Measurements from ENCODE around the gene TST. TPM values are rescaled to one million over a fixed set of nuclear protein-coding genes. Genes with fewer than 3 reads are reported as not detected.

TST gene
- total RNA-seq, 1 experiment from 2014 or later: 16.2 TPM

- ChIA-PET CTCF (interaction anchor here (0.6 to 1.4 kb wide), 4 partner anchors 39 to 110 kb away, joined by 3 to 4 read pairs (median 4); no protein-coding TSS in a partner anchor), POLR2A (no interaction called here)
- no peaks in the 10 kb centered on the region for H3K4me1 Mint-ChIP-seq (ENCODE audit: insufficient read depth, unreplicated experiment)
- H3K9me3 Mint-ChIP-seq (ENCODE audit: unreplicated experiment): no peaks in the 10 kb centered on the region
- intact Hi-C loops (cut with micrococcal nuclease): no loop called here
- DNase-seq (ENCODE audit: unreplicated experiment): no peak
- TF ChIP-seq, protein P1, sequence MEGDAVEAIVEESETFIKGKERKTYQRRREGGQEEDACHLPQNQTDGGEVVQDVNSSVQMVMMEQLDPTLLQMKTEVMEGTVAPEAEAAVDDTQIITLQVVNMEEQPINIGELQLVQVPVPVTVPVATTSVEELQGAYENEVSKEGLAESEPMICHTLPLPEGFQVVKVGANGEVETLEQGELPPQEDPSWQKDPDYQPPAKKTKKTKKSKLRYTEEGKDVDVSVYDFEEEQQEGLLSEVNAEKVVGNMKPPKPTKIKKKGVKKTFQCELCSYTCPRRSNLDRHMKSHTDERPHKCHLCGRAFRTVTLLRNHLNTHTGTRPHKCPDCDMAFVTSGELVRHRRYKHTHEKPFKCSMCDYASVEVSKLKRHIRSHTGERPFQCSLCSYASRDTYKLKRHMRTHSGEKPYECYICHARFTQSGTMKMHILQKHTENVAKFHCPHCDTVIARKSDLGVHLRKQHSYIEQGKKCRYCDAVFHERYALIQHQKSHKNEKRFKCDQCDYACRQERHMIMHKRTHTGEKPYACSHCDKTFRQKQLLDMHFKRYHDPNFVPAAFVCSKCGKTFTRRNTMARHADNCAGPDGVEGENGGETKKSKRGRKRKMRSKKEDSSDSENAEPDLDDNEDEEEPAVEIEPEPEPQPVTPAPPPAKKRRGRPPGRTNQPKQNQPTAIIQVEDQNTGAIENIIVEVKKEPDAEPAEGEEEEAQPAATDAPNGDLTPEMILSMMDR (IDR thresholded peaks at IDR 0.05; ENCODE audit: unreplicated experiment): no peak
- H3K36me3 Mint-ChIP-seq (ENCODE audit: insufficient read depth, unreplicated experiment): no peaks in the 10 kb centered on the region
- no peak overlapping the region for H3K27ac Mint-ChIP-seq (ENCODE audit: low read depth, unreplicated experiment)
- no peak overlapping the region for H3K4me3 Mint-ChIP-seq (ENCODE audit: unreplicated experiment)
- peaks cover 43% of the 10 kb centered on the region for H3K27me3 Mint-ChIP-seq (ENCODE audit: insufficient read depth, unreplicated experiment)
- no TSS peak for BruUV-seq (replicated peaks)
Observed at GRCh38 chr22:36965696-36966095, 53.6 kb downstream of the TST start.

DNA sequence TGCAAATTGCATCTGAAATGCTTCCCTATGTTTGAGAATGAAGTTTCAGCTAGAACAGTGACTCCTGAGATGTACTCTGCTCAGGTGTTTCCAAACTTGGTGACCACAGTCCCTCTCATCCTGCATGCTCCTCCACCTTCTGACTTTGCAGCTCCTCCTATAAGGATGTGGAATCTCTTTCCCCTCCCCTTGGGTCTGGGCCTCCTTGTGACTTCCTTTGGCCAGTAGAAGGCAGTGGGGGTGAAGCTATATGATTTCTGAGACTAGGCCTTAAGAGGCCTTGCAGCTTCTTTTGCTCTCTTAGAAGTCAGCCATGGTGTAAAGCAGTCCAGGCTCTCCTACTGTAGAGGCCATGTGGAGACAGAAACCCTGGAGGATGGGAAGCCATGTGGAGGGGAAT, 55.1 kb downstream of the TST start:
- TF ChIP-seq, protein P1 (IDR thresholded peaks at IDR 0.05; ENCODE audit: unreplicated experiment): no peak
- no TSS peak for BruUV-seq (replicated peaks)
- POLR2A ChIA-PET: no interaction called here
- no peak for DNase-seq (ENCODE audit: unreplicated experiment)
- Mint-ChIP-seq H3K27ac (ENCODE audit: low read depth, unreplicated experiment) (no peak overlapping the region), H3K9me3 (ENCODE audit: unreplicated experiment) (no peaks in the 10 kb centered on the region), H3K36me3 (ENCODE audit: insufficient read depth, unreplicated experiment) (no peaks in the 10 kb centered on the region), H3K4me1 (ENCODE audit: insufficient read depth, unreplicated experiment) (no peaks in the 10 kb centered on the region), H3K27me3 (ENCODE audit: insufficient read depth, unreplicated experiment) (peaks cover 55% of the 10 kb centered on the region), H3K4me3 (ENCODE audit: unreplicated experiment) (no peak overlapping the region)
- CTCF ChIA-PET: interaction anchor here (0.8 to 1.0 kb wide), 2 partner anchors 16 to 181 kb away, joined by 3 to 5 read pairs; no protein-coding TSS in a partner anchor
- intact Hi-C loops (cut with micrococcal nuclease): no loop called here

DNA sequence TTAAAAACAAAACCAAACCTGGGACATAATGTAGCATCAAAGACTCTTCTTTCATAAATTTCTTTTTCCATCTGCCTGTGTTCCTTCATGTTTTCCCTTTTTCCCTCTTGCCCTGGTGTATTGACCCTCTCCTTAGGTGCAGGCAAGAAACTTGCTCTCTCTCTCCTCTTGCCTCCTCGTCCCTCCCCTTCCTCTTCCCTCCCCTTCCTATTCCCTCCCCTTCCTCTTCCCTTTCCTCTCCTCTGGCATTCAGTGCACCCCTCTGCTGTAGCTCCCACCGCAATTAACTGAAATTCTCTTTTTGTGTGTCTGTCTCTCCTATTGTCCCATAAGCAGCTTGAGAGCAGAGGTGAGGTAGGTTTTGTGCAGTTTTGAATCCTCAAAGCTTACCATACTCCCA, 55.9 kb downstream of the TST start:
- peaks cover 52% of the 10 kb centered on the region for H3K27me3 Mint-ChIP-seq (ENCODE audit: insufficient read depth, unreplicated experiment)
- ChIA-PET POLR2A (interaction anchor here (0.6 kb wide), 1 partner anchor 599 kb away, joined by 4 read pairs; no protein-coding TSS in a partner anchor), CTCF (interaction anchor here (0.7 to 0.8 kb wide), 2 partner anchors 180 to 1417 kb away, joined by 5 read pairs; no protein-coding TSS in a partner anchor)
- DNase-seq (ENCODE audit: unreplicated experiment): no peak
- H3K27ac Mint-ChIP-seq (ENCODE audit: low read depth, unreplicated experiment): no peak overlapping the region
- H3K4me1 Mint-ChIP-seq (ENCODE audit: insufficient read depth, unreplicated experiment): no peaks in the 10 kb centered on the region
- H3K9me3 Mint-ChIP-seq (ENCODE audit: unreplicated experiment): no peaks in the 10 kb centered on the region
- TF ChIP-seq, protein P1 (IDR thresholded peaks at IDR 0.05; ENCODE audit: unreplicated experiment): no peak
- BruUV-seq (replicated peaks): no TSS peak
- intact Hi-C loops (cut with micrococcal nuclease): no loop called here
- H3K4me3 Mint-ChIP-seq (ENCODE audit: unreplicated experiment): no peak overlapping the region
- H3K36me3 Mint-ChIP-seq (ENCODE audit: insufficient read depth, unreplicated experiment): no peaks in the 10 kb centered on the region

GRCh38 chr22:36961626-36962025, 57.6 kb downstream of the TST start:
- intact Hi-C loops (cut with micrococcal nuclease): no loop called here
- ChIA-PET CTCF (no interaction called here), POLR2A (no interaction called here)
- H3K36me3 Mint-ChIP-seq (ENCODE audit: insufficient read depth, unreplicated experiment): no peaks in the 10 kb centered on the region
- no peak overlapping the region for H3K4me3 Mint-ChIP-seq (ENCODE audit: unreplicated experiment)
- no peak for DNase-seq (ENCODE audit: unreplicated experiment)
- no peak overlapping the region for H3K27ac Mint-ChIP-seq (ENCODE audit: low read depth, unreplicated experiment)
- no peaks in the 10 kb centered on the region for H3K4me1 Mint-ChIP-seq (ENCODE audit: insufficient read depth, unreplicated experiment)
- H3K27me3 Mint-ChIP-seq (ENCODE audit: insufficient read depth, unreplicated experiment): peaks cover 50% of the 10 kb centered on the region
- no TSS peak for BruUV-seq (replicated peaks)
- peaks cover 7% of the 10 kb centered on the region for H3K9me3 Mint-ChIP-seq (ENCODE audit: unreplicated experiment)
- TF ChIP-seq, protein P1 (IDR thresholded peaks at IDR 0.05; ENCODE audit: unreplicated experiment): no peak

Other genes starting within 250 kb of the TST start
- gene IFT27, start 243.3 kb downstream of the TST start, total RNA-seq (2022): 17.6 and 28.7 TPM in 2 replicates
- gene PVALB, start 202.4 kb downstream of the TST start, total RNA-seq (2022): not detected in 2 replicates
- not detected in 2 replicates for gene NCF4, start 158.4 kb downstream of the TST start, total RNA-seq (2022)
- gene CSF2RB, start 105.8 kb downstream of the TST start, total RNA-seq (2022): not detected in 2 replicates
- 40.7 and 51.2 TPM in 2 replicates for gene MPST, start 295 bp upstream of the TST start, total RNA-seq (2022)
- 11.7 and 12.8 TPM in 2 replicates for gene KCTD17, start 32.3 kb upstream of the TST start, total RNA-seq (2022)
- gene TMPRSS6, start 90.3 kb upstream of the TST start, total RNA-seq (2022): not detected in 2 replicates
- not detected in 2 replicates for gene IL2RB, start 130.5 kb upstream of the TST start, total RNA-seq (2022)
- 6.6 and 11.6 TPM in 2 replicates for gene C1QTNF6, start 168.8 kb upstream of the TST start, total RNA-seq (2022)
- not detected in 2 replicates for gene SSTR3, start 193.0 kb upstream of the TST start, total RNA-seq (2022)
- 42.4 and 52.6 TPM in 2 replicates for gene RAC2, start 224.8 kb upstream of the TST start, total RNA-seq (2022)

Data from MCF 10A (cell line).